KMS-11 (cell line): ENCODE measurements around the gene MLLT10.

Source experiments
- H2AFZ ChIP-seq: fragments of 200-600 bp; sonication (generic); 2 replicates; pipeline ENCODE4 v1.6.1; 2016; ENCODE audit warnings: antibody characterized with exemption, mixed run types, low read depth
- H3K27ac ChIP-seq: fragments of 200-600 bp; sonication (generic); 2 replicates; pipeline ENCODE4 v1.6.1; 2016; ENCODE audit warnings: mild to moderate bottlenecking, mixed run types
- H3K27me3 ChIP-seq: fragments of 200-600 bp; sonication (generic); 2 replicates; pipeline ENCODE4 v1.6.1; 2017; ENCODE audit warnings: mild to moderate bottlenecking, low read depth, mixed run types, moderate library complexity; ENCODE audit not compliant: insufficient read depth
- H3K36me3 ChIP-seq: fragments of 200-600 bp; sonication (generic); 2 replicates; pipeline ENCODE4 v1.6.1; 2017; ENCODE audit warnings: mild to moderate bottlenecking, mixed run types; ENCODE audit not compliant: insufficient read depth
- H3K4me1 ChIP-seq: fragments of 200-600 bp; sonication (generic); 2 replicates; pipeline ENCODE4 v1.6.1; 2016; ENCODE audit warnings: mild to moderate bottlenecking, low read depth, mixed run types; ENCODE audit not compliant: poor library complexity, severe bottlenecking
- H3K4me2 ChIP-seq: fragments of 200-600 bp; sonication (generic); 2 replicates; pipeline ENCODE4 v1.7.0; 2016; ENCODE audit warnings: mild to moderate bottlenecking, mixed run types
- H3K4me3 ChIP-seq: fragments of 200-600 bp; sonication (generic); IDR thresholded peaks from 2 replicates; pipeline ENCODE4 v1.6.1; 2017; ENCODE audit warnings: low read depth, low read length, mixed read lengths; ENCODE audit not compliant: insufficient read depth
- H3K79me2 ChIP-seq: fragments of 200-600 bp; sonication (generic); 2 replicates; pipeline ENCODE4 v1.6.1; 2016; ENCODE audit warnings: low read depth, mixed run types; ENCODE audit not compliant: insufficient read depth
- H3K9ac ChIP-seq: fragments of 200-600 bp; sonication (generic); 2 replicates; pipeline ENCODE4 v1.6.1; 2016; ENCODE audit warnings: mild to moderate bottlenecking, mixed run types
- H4K20me1 ChIP-seq: fragments of 200-600 bp; sonication (generic); 2 replicates; pipeline ENCODE4 v1.6.1; 2016; ENCODE audit warnings: mild to moderate bottlenecking, mixed run types; ENCODE audit not compliant: insufficient read depth
- TF ChIP-seq, protein P1 (sequence below): fragments of 200-600 bp; sonication (generic); conservative IDR thresholded peaks from 2 replicates; pipeline ENCODE4 v1.6.1; 2017; ENCODE audit warnings: low read depth, mild to moderate bottlenecking, antibody characterized with exemption, low read length, moderate library complexity, mixed read lengths

Gene MLLT10

DNA sequence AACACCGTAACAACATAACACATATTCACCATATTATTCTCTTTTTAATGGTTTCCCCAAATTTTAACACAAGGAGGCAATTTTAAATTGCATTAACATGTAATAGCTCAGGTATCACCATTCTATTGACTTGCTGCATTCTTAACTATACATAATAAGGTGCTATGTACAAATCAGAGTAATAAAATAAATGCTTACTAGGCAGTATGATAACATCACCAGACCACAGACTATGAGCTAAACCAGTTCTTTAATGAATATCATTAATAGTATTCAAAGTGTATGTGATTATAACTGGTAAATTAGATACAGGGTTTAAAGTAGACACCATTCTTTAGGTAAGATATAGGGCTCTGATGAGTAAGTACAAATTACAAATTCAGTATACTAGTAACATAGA lies 242.9 kb downstream of the MLLT10 start:
- no peaks in the 10 kb centered on the region for H3K4me1 ChIP-seq
- no peak overlapping the region for H3K27ac ChIP-seq
- H3K79me2 ChIP-seq: no peaks in the 10 kb centered on the region
- TF ChIP-seq, protein P1, sequence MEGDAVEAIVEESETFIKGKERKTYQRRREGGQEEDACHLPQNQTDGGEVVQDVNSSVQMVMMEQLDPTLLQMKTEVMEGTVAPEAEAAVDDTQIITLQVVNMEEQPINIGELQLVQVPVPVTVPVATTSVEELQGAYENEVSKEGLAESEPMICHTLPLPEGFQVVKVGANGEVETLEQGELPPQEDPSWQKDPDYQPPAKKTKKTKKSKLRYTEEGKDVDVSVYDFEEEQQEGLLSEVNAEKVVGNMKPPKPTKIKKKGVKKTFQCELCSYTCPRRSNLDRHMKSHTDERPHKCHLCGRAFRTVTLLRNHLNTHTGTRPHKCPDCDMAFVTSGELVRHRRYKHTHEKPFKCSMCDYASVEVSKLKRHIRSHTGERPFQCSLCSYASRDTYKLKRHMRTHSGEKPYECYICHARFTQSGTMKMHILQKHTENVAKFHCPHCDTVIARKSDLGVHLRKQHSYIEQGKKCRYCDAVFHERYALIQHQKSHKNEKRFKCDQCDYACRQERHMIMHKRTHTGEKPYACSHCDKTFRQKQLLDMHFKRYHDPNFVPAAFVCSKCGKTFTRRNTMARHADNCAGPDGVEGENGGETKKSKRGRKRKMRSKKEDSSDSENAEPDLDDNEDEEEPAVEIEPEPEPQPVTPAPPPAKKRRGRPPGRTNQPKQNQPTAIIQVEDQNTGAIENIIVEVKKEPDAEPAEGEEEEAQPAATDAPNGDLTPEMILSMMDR: no peak
- no peaks in the 10 kb centered on the region for H4K20me1 ChIP-seq
- no peak overlapping the region for H3K9ac ChIP-seq
- no peak overlapping the region for H3K4me2 ChIP-seq
- H2AFZ ChIP-seq: no peak overlapping the region
- no peaks in the 10 kb centered on the region for H3K36me3 ChIP-seq
- H3K27me3 ChIP-seq: no peaks in the 10 kb centered on the region
- no peak overlapping the region for H3K4me3 ChIP-seq

DNA sequence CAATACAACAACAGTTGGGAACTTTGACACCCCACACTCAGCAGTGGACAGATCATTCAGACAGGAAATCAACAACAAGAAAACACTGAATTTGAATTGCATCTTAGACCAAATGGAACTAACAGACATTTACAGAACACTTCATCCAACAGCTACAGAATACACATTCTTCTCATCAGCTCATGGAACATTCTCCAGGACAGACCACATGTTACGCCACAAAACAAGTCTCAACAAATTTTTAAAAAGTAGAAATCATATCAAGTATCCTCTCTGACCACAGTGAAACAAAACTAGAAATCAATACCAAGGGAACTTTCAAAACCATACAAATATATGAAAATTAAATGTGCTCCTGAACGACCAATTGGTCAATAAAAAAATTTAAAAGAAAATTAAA lies 257.2 kb downstream of the MLLT10 start:
- no peak overlapping the region for H3K27ac ChIP-seq
- no peak overlapping the region for H2AFZ ChIP-seq
- TF ChIP-seq, protein P1: no peak
- H3K4me3 ChIP-seq: no peak overlapping the region
- peaks cover 11% of the 10 kb centered on the region for H3K4me1 ChIP-seq
- H3K79me2 ChIP-seq: no peaks in the 10 kb centered on the region
- no peaks in the 10 kb centered on the region for H3K27me3 ChIP-seq
- H3K36me3 ChIP-seq: no peaks in the 10 kb centered on the region
- H3K4me2 ChIP-seq: no peak overlapping the region
- H4K20me1 ChIP-seq: no peaks in the 10 kb centered on the region
- no peak overlapping the region for H3K9ac ChIP-seq
